Esophagus squamous epithelium (tissue), 5 donors: Measurements from ENCODE around the gene STARD3. TPM values are rescaled to one million over a fixed set of nuclear protein-coding genes. Genes with fewer than 3 reads are reported as not detected.

Source experiments
- DNase-seq: peaks from one replicate; lab custom pipeline; 2025; lab: John Stamatoyannopoulos, UW
- H3K27ac ChIP-seq, 4 donors: fragments of 200-600 bp; sonication (generic); one replicate each; pipeline ENCODE4 v1.5.1; 2016 to 2019; ENCODE audit warnings: mild to moderate bottlenecking in 1 of 4
- H3K27me3 ChIP-seq, 4 donors: fragments of 200-600 bp; sonication (generic); 1 replicate in 3 of 4; 2 replicates in 1 of 4; pipeline versions ENCODE4 v1.5.1 to v1.6.0; 2017 to 2021; ENCODE audit warnings: antibody characterized with exemption in 1 of 4
- H3K36me3 ChIP-seq, 3 donors: fragments of 200-600 bp; sonication (generic); one replicate each; pipeline ENCODE4 v1.5.1; 2016 to 2019
- H3K4me1 ChIP-seq, 3 donors: fragments of 200-600 bp; sonication (generic); one replicate each; pipeline ENCODE4 v1.5.1; 2017 to 2019
- H3K4me3 ChIP-seq, 4 donors: fragments of 200-600 bp; sonication (generic); 1 replicate in 3 of 4; 2 replicates in 1 of 4; pipeline ENCODE4 v1.5.1; 2016 to 2019; ENCODE audit warnings: mild to moderate bottlenecking in 2 of 4, moderate library complexity in 1 of 4
- H3K9me3 ChIP-seq, 3 donors: fragments of 200-600 bp; sonication (generic); one replicate each; pipeline ENCODE4 v1.5.1; 2016 to 2019
- POLR2A ChIP-seq, 4 donors: fragments of 450-650 bp; IDR thresholded peaks; one replicate each; pipeline ENCODE4 v1.6.1; 2017; ENCODE audit warnings: antibody characterized with exemption in 4 of 4, mild to moderate bottlenecking in 4 of 4, moderate library complexity in 3 of 4
- WGBS, 2 donors: methylation state at CpG; one replicate each; pipeline ENCODE4 v1.1.5; 2018; 5-methylcytosine and 5-hydroxymethylcytosine counted together
- intact Hi-C: fragments of 100-400 bp; cut with DNase I; formaldehyde crosslinking; loops from one replicate; pipeline ENCODE4 v1.15.0; 2022
- total RNA-seq, 4 donors: library from RNA; depleted of rRNA; stranded (reverse); fragments of >200 nt; gene quantifications; one replicate each; pipeline ENCODE4 v1.1.0, GENCODE V29; 2016
- TF ChIP-seq, protein P1 (sequence below), 6 experiments: fragments of 450-650 bp in 4 of 6; fragments of 200-600 bp in 2 of 6; sonication (generic) in 2 of 6; IDR thresholded peaks; one replicate each; pipeline ENCODE4 v1.5.1; 2016 to 2019; ENCODE audit warnings: antibody characterized with exemption in 6 of 6, mild to moderate bottlenecking in 4 of 6, moderate library complexity in 4 of 6
- donor health status: DM: yes; HTN: yes; CAD: no.

The STARD3 gene
- total RNA-seq, 4 donors from 2014 or later, result 27.3 to 46.7 (median 33.4) TPM

DNA sequence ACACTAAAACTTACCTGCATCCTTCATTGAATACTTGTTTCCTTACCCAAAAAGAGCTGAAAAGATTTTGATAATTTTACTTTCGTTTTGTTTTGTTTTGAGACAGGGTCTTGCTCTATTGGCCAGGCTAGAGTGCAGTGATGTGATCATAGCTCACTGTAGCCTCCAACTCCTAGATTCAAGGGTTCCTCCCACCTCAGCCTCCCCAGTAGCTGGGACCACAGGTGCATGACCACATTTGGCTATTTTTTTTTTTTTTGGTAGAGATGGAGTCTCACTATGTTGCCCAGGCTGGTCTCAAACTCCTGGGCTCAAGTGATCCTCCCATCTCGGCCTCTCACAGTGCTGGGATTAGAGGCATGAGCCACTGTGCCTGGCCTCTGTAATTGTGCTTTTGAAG is 18.2 kb downstream of the STARD3 start:
- Histone ChIP-seq H3K27ac (no peak overlapping the region), H3K9me3 (no peaks in the 10 kb centered on the region), H3K36me3 (peaks cover 2 to 75% (median 7%) of the 10 kb centered on the region in 3 donors), H3K27me3 (no peaks in the 10 kb centered on the region), H3K4me3 (no peak overlapping the region), H3K4me1 (peaks cover 3 to 61% (median 19%) of the 10 kb centered on the region in 3 donors)
- no peak for DNase-seq
- intact Hi-C loops, result no loop called here
- TF ChIP-seq, protein P1, sequence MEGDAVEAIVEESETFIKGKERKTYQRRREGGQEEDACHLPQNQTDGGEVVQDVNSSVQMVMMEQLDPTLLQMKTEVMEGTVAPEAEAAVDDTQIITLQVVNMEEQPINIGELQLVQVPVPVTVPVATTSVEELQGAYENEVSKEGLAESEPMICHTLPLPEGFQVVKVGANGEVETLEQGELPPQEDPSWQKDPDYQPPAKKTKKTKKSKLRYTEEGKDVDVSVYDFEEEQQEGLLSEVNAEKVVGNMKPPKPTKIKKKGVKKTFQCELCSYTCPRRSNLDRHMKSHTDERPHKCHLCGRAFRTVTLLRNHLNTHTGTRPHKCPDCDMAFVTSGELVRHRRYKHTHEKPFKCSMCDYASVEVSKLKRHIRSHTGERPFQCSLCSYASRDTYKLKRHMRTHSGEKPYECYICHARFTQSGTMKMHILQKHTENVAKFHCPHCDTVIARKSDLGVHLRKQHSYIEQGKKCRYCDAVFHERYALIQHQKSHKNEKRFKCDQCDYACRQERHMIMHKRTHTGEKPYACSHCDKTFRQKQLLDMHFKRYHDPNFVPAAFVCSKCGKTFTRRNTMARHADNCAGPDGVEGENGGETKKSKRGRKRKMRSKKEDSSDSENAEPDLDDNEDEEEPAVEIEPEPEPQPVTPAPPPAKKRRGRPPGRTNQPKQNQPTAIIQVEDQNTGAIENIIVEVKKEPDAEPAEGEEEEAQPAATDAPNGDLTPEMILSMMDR (IDR thresholded peaks at IDR 0.05), result no peak
- TF ChIP-seq POLR2A (IDR thresholded peaks at IDR 0.05), result no peak
- 88 to 93% methylated on average over 2 of the region's 2 CpGs for WGBS, 2 donors

DNA sequence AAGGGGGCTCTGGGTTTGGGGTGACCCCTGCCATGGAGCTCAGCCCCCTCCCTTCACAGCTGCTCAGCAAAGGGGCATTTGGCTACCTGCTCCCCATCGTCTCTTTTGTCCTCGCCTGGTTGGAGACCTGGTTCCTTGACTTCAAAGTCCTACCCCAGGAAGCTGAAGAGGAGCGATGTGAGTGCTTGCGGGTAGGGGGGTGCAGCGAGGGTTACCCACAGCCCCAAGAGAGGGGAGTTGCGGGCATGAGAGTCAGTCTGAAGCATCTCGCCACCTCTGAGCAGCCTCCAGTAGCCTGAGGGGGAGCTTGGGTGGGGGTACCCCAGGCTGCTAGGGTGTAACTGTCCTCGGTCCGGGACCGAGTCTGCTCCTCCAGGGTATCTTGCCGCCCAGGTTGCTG is 21.4 kb downstream of the STARD3 start:
- no peaks in the 10 kb centered on the region for H3K27me3 ChIP-seq
- no peaks in the 10 kb centered on the region for H3K9me3 ChIP-seq
- H3K4me1 ChIP-seq, result peaks cover 14 to 66% (median 37%) of the 10 kb centered on the region in 3 donors
- H3K36me3 ChIP-seq, result peaks cover 7 to 96% (median 13%) of the 10 kb centered on the region in 3 donors
- peak overlapping the region in 3 of 4 donors; percentile 64 to 83 (median 75) for H3K27ac ChIP-seq
- no peak overlapping the region for H3K4me3 ChIP-seq
- TF ChIP-seq POLR2A (IDR thresholded peaks at IDR 0.05), result no peak
- TF ChIP-seq, protein P1 (IDR thresholded peaks at IDR 0.05), result no peak
- intact Hi-C loops, result no loop called here
- DNase-seq, result no peak
- WGBS, 2 donors, result 92 to 94% methylated on average over 3 to 4 of the region's 11 CpGs

DNA sequence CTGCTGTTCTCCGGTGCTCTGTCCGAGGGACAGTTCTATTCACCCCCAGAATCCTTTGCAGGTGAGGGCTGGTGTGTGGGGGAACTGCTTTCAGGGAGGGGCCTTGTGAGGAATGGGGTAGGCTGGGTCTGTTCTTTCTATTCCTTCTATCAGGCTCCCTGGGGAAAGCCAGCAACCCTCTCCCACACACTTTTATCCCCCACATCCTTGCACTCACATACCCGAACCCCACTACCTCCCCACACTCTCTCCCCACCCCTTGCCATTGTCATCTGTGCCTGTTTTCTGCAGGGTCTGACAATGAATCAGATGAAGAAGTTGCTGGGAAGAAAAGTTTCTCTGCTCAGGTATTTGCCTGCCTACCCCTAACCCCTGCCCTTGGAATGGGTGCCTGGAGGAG is 21.8 kb downstream of the STARD3 start:
- Histone ChIP-seq H3K36me3 (peaks cover 7 to 94% (median 13%) of the 10 kb centered on the region in 3 donors), H3K27ac (peak overlapping the region in 3 of 4 donors; percentile 64 to 83 (median 75)), H3K9me3 (no peaks in the 10 kb centered on the region), H3K4me1 (peaks cover 16 to 66% (median 39%) of the 10 kb centered on the region in 3 donors), H3K27me3 (no peaks in the 10 kb centered on the region), H3K4me3 (no peak overlapping the region)
- TF ChIP-seq POLR2A (IDR thresholded peaks at IDR 0.05), result no peak
- TF ChIP-seq, protein P1 (IDR thresholded peaks at IDR 0.05), result no peak
- no peak for DNase-seq
- 69 to 100% methylated on average over 1 to 3 of the region's 3 CpGs for WGBS, 2 donors
- intact Hi-C loops, result no loop called here

DNA sequence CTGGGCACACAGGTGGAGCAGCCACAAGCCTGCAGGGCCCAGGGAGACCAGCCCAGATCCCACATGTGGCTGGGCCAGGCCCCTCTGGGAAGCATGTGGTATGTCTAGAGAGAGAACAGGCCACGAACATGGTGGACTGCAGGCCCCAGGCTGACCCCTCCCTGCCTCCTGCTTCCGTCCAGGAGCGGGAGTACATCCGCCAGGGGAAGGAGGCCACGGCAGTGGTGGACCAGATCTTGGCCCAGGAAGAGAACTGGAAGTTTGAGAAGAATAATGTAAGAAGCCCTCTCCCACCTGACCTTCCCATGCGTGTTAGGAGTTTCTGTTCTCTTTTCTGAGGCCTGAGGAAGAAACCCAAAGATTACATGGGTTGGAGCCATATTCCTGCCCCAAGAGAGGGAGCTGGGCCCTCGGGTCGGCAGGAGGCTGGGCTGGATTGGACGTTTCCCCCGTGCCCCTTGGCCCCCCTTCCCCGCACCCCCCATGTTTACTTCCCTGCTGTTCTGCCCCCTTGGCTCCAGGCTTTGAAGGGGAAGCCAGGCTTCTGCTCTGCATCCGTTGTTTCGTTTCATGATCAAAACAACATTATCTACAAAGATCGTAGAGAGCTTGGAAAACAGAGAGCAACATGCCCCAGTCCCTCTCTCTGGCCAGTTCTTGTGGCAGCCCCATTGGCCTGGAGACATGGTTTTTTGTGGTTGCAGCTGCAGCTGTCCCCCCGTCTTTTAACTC is 22.5 kb downstream of the STARD3 start:
- intact Hi-C loops, result no loop called here
- peak overlapping the region; percentile 33 to 83 (median 70) for H3K27ac ChIP-seq
- no peak for DNase-seq
- TF ChIP-seq POLR2A (IDR thresholded peaks at IDR 0.05), result no peak
- TF ChIP-seq, protein P1 (IDR thresholded peaks at IDR 0.05), result no peak
- WGBS, 2 donors, result 60 to 69% methylated on average over 8 to 13 of the region's 15 CpGs
- peaks cover 18 to 66% (median 41%) of the 10 kb centered on the region in 3 donors for H3K4me1 ChIP-seq
- H3K9me3 ChIP-seq, result no peaks in the 10 kb centered on the region
- H3K36me3 ChIP-seq, result peaks cover 7 to 87% (median 13%) of the 10 kb centered on the region in 3 donors
- no peaks in the 10 kb centered on the region for H3K27me3 ChIP-seq
- no peak overlapping the region for H3K4me3 ChIP-seq

DNA sequence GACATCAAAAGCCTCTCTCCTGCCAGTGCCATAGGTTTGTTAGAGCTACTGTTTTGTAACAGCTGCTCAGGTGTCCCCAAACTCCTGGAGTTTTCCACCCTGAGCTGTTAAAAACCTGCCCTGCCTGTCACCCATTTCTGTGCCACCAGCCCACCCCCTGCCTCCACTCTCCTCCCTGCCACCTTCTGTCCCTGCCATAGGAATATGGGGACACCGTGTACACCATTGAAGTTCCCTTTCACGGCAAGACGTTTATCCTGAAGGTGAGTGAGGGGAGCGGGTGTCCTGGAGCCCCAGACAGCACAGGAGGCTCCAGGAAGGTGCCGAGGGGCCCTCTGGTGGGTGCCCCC is 23.0 kb downstream of the STARD3 start:
- H3K36me3 ChIP-seq, result peaks cover 7 to 81% (median 13%) of the 10 kb centered on the region in 3 donors
- peaks cover 18 to 72% (median 47%) of the 10 kb centered on the region in 3 donors for H3K4me1 ChIP-seq
- no peak for DNase-seq
- intact Hi-C loops, result no loop called here
- peak overlapping the region in 1 of 4 donors; percentile 16 for H3K4me3 ChIP-seq
- H3K27ac ChIP-seq, result peak overlapping the region; percentile 33 to 83 (median 70)
- no peaks in the 10 kb centered on the region for H3K9me3 ChIP-seq
- H3K27me3 ChIP-seq, result peaks cover 0 to under 1% (median 0%) of the 10 kb centered on the region in 4 donors
- 50% methylated on average over 1 of the region's 5 CpGs; no CpG with 5 or more reads in 1 of the 2 donors for WGBS, 2 donors
- TF ChIP-seq POLR2A (IDR thresholded peaks at IDR 0.05), result no peak
- TF ChIP-seq, protein P1 (IDR thresholded peaks at IDR 0.05), result no peak
